A673 (cell line): ENCODE results near the gene HS3ST3A1.

Experiments used
- EZH2 ChIP-seq: fragments of 200-600 bp; sonication (generic); IDR thresholded peaks from 2 replicates; pipeline ENCODE4 v1.6.1; 2017; ENCODE audit warnings: borderline replicate concordance, low read depth, mild to moderate bottlenecking, mixed read lengths, antibody characterized with exemption, low read length; ENCODE audit not compliant: poor library complexity, severe bottlenecking
- TF ChIP-seq, protein P1 (sequence below): fragments of 300-800, 200-600 bp; sonication (generic); conservative IDR thresholded peaks from 2 replicates; pipeline ENCODE4 v1.5.1; 2017; ENCODE audit warnings: low read depth, mild to moderate bottlenecking, antibody characterized with exemption, low read length, moderate library complexity, mixed read lengths

DNA sequence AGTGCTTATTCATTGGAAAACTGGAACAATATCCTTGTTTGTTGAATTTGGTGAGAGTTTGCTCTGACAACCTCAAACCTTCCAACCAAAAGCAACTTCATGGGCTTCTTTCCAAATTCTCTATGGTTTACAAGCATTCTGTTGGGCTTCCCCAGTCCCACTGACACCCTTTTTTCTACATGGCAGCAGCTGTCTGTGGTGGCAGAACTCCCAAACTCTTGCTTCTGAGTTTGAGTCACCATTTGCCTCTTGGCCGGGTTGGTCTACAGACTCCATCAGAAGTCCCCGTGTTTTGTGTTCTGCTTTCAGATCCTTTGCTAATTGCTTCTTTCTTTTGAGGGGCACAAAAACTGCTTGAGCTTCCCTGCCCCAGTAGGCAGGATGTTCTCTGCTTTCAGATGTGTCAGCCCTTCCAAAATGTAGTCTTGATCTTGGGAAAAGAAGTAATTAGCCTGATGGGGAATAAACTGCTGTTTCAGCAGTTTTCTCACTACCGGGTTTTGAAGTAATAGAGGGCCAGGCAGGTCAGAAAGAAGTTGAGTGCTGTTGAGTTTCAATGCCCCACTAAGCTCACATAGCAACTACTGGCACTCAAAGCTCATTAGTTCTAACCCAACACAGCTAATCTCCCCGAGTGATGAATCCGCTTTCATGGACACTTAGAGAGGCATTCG is 80.7 kb downstream of the HS3ST3A1 start:
- TF ChIP-seq, protein P1, sequence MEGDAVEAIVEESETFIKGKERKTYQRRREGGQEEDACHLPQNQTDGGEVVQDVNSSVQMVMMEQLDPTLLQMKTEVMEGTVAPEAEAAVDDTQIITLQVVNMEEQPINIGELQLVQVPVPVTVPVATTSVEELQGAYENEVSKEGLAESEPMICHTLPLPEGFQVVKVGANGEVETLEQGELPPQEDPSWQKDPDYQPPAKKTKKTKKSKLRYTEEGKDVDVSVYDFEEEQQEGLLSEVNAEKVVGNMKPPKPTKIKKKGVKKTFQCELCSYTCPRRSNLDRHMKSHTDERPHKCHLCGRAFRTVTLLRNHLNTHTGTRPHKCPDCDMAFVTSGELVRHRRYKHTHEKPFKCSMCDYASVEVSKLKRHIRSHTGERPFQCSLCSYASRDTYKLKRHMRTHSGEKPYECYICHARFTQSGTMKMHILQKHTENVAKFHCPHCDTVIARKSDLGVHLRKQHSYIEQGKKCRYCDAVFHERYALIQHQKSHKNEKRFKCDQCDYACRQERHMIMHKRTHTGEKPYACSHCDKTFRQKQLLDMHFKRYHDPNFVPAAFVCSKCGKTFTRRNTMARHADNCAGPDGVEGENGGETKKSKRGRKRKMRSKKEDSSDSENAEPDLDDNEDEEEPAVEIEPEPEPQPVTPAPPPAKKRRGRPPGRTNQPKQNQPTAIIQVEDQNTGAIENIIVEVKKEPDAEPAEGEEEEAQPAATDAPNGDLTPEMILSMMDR, result no peak
- no peak for TF ChIP-seq EZH2
